GM20000 (cell line): ENCODE measurements around the gene IFNA6.

ENCODE experiments used
- DNase-seq: peaks from one replicate; pipeline ENCODE4 v3.0.0; 2012; ENCODE audit warnings: low spot score
- TF ChIP-seq, protein P1 (sequence below): IDR thresholded peaks from 2 replicates; pipeline ENCODE4 v1.5.1; 2012; ENCODE audit warnings: mild to moderate bottlenecking, control low read depth; ENCODE audit errors: extremely low read depth, missing control alignments

IFNA6 gene

GRCh38 chr9:21350787-21351186 is at the start of gene IFNA6:
TSS of gene IFNA6 (minus strand) at chr9:21350887. CDS start at chr9:21350887, 0 bp downstream.
- no peak for DNase-seq
- TF ChIP-seq, protein P1, sequence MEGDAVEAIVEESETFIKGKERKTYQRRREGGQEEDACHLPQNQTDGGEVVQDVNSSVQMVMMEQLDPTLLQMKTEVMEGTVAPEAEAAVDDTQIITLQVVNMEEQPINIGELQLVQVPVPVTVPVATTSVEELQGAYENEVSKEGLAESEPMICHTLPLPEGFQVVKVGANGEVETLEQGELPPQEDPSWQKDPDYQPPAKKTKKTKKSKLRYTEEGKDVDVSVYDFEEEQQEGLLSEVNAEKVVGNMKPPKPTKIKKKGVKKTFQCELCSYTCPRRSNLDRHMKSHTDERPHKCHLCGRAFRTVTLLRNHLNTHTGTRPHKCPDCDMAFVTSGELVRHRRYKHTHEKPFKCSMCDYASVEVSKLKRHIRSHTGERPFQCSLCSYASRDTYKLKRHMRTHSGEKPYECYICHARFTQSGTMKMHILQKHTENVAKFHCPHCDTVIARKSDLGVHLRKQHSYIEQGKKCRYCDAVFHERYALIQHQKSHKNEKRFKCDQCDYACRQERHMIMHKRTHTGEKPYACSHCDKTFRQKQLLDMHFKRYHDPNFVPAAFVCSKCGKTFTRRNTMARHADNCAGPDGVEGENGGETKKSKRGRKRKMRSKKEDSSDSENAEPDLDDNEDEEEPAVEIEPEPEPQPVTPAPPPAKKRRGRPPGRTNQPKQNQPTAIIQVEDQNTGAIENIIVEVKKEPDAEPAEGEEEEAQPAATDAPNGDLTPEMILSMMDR: no peak

DNA sequence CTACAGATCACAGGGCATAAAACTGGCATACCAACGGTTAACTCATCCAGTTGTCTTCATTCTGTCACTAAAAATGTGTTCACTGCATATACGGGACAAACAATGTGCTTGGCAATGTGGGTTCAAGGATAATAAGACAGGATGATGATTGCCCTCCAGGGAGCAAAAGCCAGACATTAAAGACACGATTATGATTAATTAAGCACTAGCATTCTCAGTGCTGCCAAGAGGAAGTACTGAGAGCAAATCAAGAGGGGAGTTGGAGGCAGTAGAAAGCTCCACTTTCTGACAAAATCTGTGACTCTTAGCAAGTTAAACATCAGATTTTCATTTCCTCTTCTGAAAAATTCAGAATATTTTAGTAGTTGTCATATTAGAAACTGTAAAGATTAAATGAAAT is 49.3 kb upstream of the IFNA6 start:
- no peak for DNase-seq
- TF ChIP-seq, protein P1: no peak

- TF ChIP-seq, protein P1: no peak
- no peak for DNase-seq
Observed at GRCh38 chr9:21398955-21399489, 48.3 kb upstream of the IFNA6 start.

GRCh38 chr9:21395778-21396717 is 45.4 kb upstream of the IFNA6 start:
- peak; percentile 48 for DNase-seq
- TF ChIP-seq, protein P1: peak; percentile 70

DNA sequence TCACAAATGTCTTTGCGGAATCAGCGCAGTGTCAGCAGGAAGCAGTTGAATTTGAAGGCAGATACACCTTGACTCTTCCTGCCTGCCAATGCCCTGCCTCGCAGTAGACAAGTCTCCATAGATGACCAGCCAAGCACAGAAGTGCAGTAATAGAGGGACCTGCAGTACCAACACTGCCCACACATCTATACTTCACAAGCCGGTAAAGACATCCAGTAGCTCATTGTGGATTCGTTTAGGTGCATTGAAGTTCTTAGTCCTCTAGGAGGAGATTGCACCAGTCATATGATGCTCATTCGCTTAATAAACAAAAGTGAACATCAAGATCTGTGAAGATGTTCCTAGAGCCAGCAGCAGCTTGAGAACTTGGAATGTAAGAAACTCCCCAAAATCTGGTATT is 41.6 kb upstream of the IFNA6 start:
- TF ChIP-seq, protein P1: no peak

DNA sequence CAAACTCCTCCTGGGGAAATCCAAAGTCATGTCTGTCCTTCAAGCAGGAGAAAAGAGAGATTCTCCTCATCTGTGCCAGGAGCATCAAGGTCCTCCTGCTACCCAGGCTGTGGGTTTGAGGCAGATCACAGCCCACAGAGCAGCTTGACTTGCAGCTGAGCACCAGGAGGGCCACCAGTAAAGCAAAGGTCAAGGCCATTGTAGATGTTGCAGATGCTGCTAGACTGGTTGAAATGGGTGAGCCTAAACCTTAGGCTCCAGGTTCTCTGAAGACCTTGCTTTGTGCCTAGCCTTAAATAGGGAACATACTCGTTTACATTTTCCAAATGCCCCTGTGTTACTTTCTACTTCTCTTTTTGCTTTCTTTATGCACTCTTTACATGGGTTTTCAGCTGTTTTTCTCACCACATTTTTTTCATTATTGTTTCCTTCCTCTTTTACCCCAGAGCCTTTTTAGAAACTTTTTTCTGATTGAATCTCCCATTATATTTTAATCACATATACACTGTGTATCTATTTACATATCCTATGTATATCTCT is 34.5 kb upstream of the IFNA6 start, which contains the start of gene IFNA2:
IFNA2 (minus strand) TSS at position 268 of the 540 bp plus-strand sequence; CDS start at position 199, 69 bp downstream.
- DNase-seq: no peak
- TF ChIP-seq, protein P1: no peak

More for the DNA sequence above, 41.6 kb upstream of the IFNA6 start:
- DNase-seq: no peak

DNA sequence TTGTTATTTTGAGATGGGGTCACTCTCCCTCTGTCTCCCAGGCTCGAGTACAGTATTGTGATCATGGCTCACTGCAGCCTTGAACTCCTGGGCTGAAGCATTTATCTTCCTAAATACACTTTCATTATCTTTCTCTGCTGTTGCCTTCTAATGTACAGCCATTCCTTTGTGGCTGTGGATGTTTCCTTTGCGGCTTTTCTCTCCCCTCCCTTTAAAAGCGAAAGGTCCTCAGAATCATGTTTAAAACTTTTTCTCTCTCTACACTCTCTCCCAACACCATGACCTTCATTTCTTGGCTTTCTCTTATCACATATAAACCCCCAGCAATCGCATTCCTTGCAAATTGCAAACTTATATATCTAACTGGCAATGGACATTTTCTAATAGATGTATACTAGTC is 32.9 kb upstream of the IFNA6 start:
- DNase-seq: no peak
- TF ChIP-seq, protein P1: no peak
